ENCODE measurements around the gene SH2B3. TPM values are rescaled to one million over a fixed set of nuclear protein-coding genes. Genes with fewer than 3 reads are reported as not detected.

Gene SH2B3
- total and polyA plus RNA-seq, 9 of the 15 experiments (the other 6 are each of a cell fraction or from before 2014, with no cell fraction given): 10.8 to 75.3 (median 37.4) TPM

GRCh38 chr12:111405149-111405858 lies 419 bp upstream of the SH2B3 start (continued):
- TF ChIP-seq PRDM10 (IDR thresholded peaks at IDR 0.05; ENCODE audit: partially characterized antibody) (peak; percentile 30), DPF2 (IDR thresholded peaks at IDR 0.05) (peak; percentile 80; the same call in 1 of the 2 replicates), ZNF282 (CRISPR knock-in tag; IDR thresholded peaks at IDR 0.05) (no peak), TBP (optimal IDR thresholded peaks at IDR 0.05; ENCODE audit: low read depth, low read length) (peak; percentile 84), SMAD4 (CRISPR knock-in tag; conservative IDR thresholded peaks at IDR 0.05) (peak; percentile 75), ERF (CRISPR knock-in tag; IDR thresholded peaks at IDR 0.05) (peak; percentile 87), SP1 (CRISPR knock-in tag; IDR thresholded peaks at IDR 0.05) (peak; percentile 99), TAF9B (IDR thresholded peaks at IDR 0.05; ENCODE audit: partially characterized antibody) (peak; percentile 66), RBM17 (IDR thresholded peaks at IDR 0.05; ENCODE audit: borderline replicate concordance, low read depth, low read length) (no peak), ZBTB9 (CRISPR knock-in tag; IDR thresholded peaks at IDR 0.05) (peak; percentile 83; the same call in 1 of the 2 replicates), EP400 (IDR thresholded peaks at IDR 0.05) (peak; percentile 98), ARHGAP35 (IDR thresholded peaks at IDR 0.05; ENCODE audit: partially characterized antibody) (no peak), PRMT5 (CRISPR knock-in tag; IDR thresholded peaks at IDR 0.05) (no peak), ZNF395 (CRISPR knock-in tag; IDR thresholded peaks at IDR 0.05) (peak; percentile 12; the same call in 1 of the 2 replicates), ATF6 (CRISPR knock-in tag; IDR thresholded peaks at IDR 0.05) (no peak), ZFP30 (CRISPR knock-in tag; IDR thresholded peaks at IDR 0.05; ENCODE audit: borderline replicate concordance) (no peak), PML (IDR thresholded peaks at IDR 0.05; ENCODE audit: low read length) (peak; percentile 69), ZNF143 (CRISPR knock-in tag; IDR thresholded peaks at IDR 0.05) (no peak), XRCC5 (IDR thresholded peaks at IDR 0.05; ENCODE audit: low read depth, low read length) (peak; percentile 92), DACH1 (IDR thresholded peaks at IDR 0.05; ENCODE audit: partially characterized antibody) (no peak), NCOR1 (IDR thresholded peaks at IDR 0.05) (peak; percentile 79), RHOXF2B (CRISPR knock-in tag; conservative IDR thresholded peaks at IDR 0.05) (no peak)
